PFSK-1 (cell line): ENCODE measurements around the gene SAPCD1.

Experiments used
- POLR2AphosphoS5 ChIP-seq: IDR thresholded peaks from 2 replicates; pipeline ENCODE4 v1.6.1; 2012; ENCODE audit warnings: low read depth, mild to moderate bottlenecking, control low read depth, low read length, moderate library complexity
- TF ChIP-seq, protein P1 (sequence below), 2 experiments: IDR thresholded peaks; 2 replicates each; pipeline versions ENCODE4 v1.6.1 to v1.8.0; 2011 to 2012; ENCODE audit warnings: low read depth in 2 of 2, low read length in 2 of 2, control low read depth in 1 of 2, inconsistent platforms in 1 of 2, mild to moderate bottlenecking in 1 of 2, moderate library complexity in 1 of 2; ENCODE audit not compliant: insufficient read depth in 1 of 2

DNA sequence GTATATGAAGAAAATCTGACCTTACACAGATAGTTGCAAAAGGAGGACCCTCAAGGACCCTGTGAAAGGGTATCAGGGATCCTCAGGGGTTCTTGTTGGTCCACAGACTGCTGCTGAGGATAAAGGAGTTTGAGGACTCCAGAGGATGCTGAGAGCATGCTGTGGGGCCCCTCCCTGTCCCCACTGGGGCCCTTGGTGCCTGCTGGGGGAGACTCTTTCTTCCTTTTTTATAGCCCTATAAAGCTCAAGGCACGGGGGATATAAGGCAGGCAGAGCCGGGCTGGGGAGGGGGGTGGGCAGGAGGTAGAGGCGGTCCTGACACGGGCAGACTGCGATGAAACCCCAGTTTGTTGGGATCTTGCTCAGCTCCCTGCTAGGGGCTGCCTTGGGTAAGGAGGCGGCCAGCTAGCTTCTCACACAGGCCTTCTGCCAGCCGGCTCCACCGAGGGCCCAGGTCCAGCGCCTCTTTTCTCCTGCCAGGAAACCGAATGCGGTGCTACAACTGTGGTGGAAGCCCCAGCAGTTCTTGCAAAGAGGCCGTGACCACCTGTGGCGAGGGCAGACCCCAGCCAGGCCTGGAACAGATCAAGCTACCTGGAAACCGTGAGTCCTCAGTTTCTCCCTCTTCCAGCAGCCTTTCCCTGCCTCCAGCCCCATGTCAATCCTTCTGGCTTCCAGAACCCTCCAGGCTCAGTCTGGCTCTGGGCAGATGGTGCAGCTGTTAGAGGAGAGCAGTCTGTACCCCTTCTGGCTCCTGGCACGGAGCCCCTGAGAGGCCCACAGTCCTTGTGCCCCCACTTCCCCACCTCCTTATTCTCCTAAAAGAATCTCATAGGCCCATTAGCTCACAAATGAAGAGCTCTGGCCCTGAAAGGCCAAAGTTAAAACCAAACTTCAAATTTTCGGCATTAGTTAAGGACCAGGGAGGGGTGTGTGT lies 47.2 kb upstream of the SAPCD1 start, which contains the start of gene LY6G6D:
- TF ChIP-seq, protein P1, sequence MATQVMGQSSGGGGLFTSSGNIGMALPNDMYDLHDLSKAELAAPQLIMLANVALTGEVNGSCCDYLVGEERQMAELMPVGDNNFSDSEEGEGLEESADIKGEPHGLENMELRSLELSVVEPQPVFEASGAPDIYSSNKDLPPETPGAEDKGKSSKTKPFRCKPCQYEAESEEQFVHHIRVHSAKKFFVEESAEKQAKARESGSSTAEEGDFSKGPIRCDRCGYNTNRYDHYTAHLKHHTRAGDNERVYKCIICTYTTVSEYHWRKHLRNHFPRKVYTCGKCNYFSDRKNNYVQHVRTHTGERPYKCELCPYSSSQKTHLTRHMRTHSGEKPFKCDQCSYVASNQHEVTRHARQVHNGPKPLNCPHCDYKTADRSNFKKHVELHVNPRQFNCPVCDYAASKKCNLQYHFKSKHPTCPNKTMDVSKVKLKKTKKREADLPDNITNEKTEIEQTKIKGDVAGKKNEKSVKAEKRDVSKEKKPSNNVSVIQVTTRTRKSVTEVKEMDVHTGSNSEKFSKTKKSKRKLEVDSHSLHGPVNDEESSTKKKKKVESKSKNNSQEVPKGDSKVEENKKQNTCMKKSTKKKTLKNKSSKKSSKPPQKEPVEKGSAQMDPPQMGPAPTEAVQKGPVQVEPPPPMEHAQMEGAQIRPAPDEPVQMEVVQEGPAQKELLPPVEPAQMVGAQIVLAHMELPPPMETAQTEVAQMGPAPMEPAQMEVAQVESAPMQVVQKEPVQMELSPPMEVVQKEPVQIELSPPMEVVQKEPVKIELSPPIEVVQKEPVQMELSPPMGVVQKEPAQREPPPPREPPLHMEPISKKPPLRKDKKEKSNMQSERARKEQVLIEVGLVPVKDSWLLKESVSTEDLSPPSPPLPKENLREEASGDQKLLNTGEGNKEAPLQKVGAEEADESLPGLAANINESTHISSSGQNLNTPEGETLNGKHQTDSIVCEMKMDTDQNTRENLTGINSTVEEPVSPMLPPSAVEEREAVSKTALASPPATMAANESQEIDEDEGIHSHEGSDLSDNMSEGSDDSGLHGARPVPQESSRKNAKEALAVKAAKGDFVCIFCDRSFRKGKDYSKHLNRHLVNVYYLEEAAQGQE (IDR thresholded peaks at IDR 0.05; ENCODE audit: insufficient read depth in 1 of 2, low read depth in 2 of 2, low read length in 2 of 2): no peak
- no peak for TF ChIP-seq POLR2AphosphoS5
